Measurements from ENCODE around the gene TTLL1. TPM values are rescaled to one million over a fixed set of nuclear protein-coding genes. Genes with fewer than 3 reads are reported as not detected.
A peak's percentile ranks its signal among the peaks of the same experiment; 100 is the strongest.

TTLL1 gene
- polyA plus RNA-seq, 3 donors = 4.7 to 6.0 (median 5.6) TPM

DNA sequence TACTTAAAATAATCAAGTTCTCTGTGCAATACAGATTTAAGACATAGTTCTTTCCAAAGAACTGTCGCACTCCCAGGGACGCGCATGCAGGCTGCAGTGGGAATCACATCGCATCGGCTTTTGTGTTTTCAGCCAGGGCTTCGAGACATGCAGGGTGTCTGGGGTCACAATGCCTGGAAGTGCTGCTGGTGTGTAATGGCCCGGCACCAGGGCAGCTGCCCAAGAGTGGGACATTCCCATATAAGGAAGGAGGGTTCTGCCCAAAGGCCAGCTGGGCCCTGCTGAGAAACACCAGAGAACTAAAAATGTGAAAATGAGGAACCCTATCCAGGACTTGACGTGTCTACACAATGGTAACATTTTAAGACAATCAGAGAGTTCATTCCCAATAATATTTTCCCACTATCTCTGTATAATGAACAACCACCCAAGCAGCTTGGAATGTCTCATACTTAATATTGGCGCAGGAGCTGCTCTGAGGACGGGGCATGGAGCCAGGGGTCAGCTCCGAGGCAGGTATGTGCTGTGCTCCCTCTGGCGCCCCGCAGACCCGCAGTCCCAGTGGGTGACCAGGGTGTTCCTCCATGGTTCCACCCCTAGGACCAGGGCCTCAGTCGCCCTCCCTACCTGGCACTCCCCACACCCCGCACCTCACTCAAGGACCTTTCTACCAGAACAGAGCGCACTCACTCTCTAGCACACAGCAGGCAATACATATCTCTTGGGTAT lies 42.7 kb upstream of the TTLL1 start:
- peaks cover 8 to 47% of the 10 kb centered on the region in 2 donors for H3K36me3 ChIP-seq (replicated peaks in 1 of 2; ENCODE audit: control insufficient read depth in 1 of 2, insufficient read depth in 2 of 2, low read length in 2 of 2)
- Mint-ChIP-seq H3K4me3 (no peak overlapping the region), H3K27me3 (ENCODE audit: low read depth in 3 of 3) (peaks cover 0 to 6% (median 4%) of the 10 kb centered on the region in 3 donors), H3K27ac (peak overlapping the region in 1 of 7 donors; percentile 71), H3K9me3 (peaks cover 0 to 2% (median 0%) of the 10 kb centered on the region in 7 donors), H3K36me3 (peaks cover 25 to 53% of the 10 kb centered on the region in 2 donors), H3K4me1 (peaks cover 32% of the 10 kb centered on the region)
- TF ChIP-seq, protein P1, sequence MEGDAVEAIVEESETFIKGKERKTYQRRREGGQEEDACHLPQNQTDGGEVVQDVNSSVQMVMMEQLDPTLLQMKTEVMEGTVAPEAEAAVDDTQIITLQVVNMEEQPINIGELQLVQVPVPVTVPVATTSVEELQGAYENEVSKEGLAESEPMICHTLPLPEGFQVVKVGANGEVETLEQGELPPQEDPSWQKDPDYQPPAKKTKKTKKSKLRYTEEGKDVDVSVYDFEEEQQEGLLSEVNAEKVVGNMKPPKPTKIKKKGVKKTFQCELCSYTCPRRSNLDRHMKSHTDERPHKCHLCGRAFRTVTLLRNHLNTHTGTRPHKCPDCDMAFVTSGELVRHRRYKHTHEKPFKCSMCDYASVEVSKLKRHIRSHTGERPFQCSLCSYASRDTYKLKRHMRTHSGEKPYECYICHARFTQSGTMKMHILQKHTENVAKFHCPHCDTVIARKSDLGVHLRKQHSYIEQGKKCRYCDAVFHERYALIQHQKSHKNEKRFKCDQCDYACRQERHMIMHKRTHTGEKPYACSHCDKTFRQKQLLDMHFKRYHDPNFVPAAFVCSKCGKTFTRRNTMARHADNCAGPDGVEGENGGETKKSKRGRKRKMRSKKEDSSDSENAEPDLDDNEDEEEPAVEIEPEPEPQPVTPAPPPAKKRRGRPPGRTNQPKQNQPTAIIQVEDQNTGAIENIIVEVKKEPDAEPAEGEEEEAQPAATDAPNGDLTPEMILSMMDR (IDR thresholded peaks at IDR 0.05) = no peak
- 93% methylated on average over 10 of the region's 17 CpGs for WGBS (ENCODE audit: insufficient coverage)
- no peak overlapping the region for H3K9ac ChIP-seq (ENCODE audit: insufficient read depth, low read length, poor library complexity, severe bottlenecking)
- intact Hi-C loops (cut with micrococcal nuclease) = no loop called here
- peaks cover 4% of the 10 kb centered on the region for H4K20me1 ChIP-seq (ENCODE audit: insufficient read depth, low read length)
- no peak overlapping the region for H3K4me3 ChIP-seq (replicated peaks in 1 of 3; ENCODE audit: low read depth in 2 of 3, low read length in 3 of 3)
- H3K27me3 ChIP-seq (ENCODE audit: control insufficient read depth in 2 of 2, insufficient read depth in 2 of 2, low read length in 2 of 2) = no peaks in the 10 kb centered on the region
- no peaks in the 10 kb centered on the region for H3K9me3 ChIP-seq (replicated peaks in 1 of 2; ENCODE audit: control insufficient read depth in 1 of 2, insufficient read depth in 1 of 2, low read length in 2 of 2)
- H3K4me2 ChIP-seq (replicated peaks; ENCODE audit: extremely low read depth, low read length, poor library complexity, severe bottlenecking) = no peak overlapping the region
- H3K79me2 ChIP-seq (ENCODE audit: insufficient read depth, low read length) = no peaks in the 10 kb centered on the region
- no peak overlapping the region for H2AFZ ChIP-seq (ENCODE audit: insufficient read depth, low read depth, low read length, poor library complexity, severe bottlenecking)
- peaks cover 37 to 43% of the 10 kb centered on the region in 2 donors for H3K4me1 ChIP-seq (ENCODE audit: control insufficient read depth in 1 of 2, insufficient read depth in 2 of 2, low read length in 2 of 2)
- DNase-seq = no peak
- H3K27ac ChIP-seq (ENCODE audit: low read depth in 1 of 2, low read length in 2 of 2) = no peak overlapping the region

DNA sequence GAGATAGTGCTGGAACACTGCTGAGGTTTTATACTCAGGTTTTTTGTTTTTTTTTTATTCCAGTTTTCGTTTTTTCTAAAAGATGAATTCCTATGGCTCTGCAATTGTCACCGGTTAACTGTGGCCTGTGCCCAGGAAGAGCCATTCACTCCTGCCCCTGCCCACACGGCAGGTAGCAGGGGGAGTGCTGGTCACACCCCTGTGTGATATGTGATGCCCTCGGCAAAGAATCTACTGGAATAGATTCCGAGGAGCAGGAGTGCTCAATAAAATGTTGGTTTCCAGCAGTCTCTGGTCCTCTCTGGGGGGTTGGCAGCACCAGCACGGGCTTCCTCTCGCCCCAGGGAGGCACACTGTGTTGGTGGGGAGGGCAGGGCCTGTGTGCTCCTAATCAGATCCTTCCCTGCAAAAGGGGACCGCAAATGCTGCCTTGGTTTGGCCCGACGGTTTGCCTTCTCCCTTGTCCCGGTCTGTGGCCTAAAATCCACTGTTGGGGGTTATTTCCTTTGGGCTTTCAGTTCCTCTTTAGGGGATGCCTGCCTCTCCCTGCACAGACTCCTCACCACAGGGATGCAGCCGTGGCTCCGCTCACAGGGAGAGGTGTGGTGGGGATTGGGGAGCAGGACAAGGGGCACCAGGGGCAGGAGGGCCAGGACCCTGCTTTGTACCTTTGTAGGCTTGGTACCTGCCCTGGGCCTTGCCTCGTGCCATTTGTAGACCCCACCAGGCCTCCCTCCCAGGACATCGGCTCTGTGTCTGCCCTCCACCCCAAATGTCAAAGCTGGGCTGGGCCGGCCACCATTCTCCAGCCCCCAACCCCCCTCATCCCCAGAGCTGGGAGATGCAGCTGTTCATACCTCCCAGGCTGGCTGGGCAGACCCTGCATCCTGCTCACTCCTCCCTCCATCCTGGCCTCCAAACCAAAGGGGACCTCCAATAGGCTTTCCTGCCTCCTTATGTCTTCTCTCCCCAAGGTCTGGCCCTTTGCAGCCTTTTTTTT lies 40.5 kb upstream of the TTLL1 start:
- H3K4me3 Mint-ChIP-seq = peak overlapping the region in 1 of 2 donors; percentile 53
- peak overlapping the region in 1 of 7 donors; percentile 54 for H3K27ac Mint-ChIP-seq
- Histone ChIP-seq H3K9me3 (replicated peaks in 1 of 2; ENCODE audit: control insufficient read depth in 1 of 2, insufficient read depth in 1 of 2, low read length in 2 of 2) (no peaks in the 10 kb centered on the region), H3K79me2 (ENCODE audit: insufficient read depth, low read length) (no peaks in the 10 kb centered on the region), H3K27me3 (ENCODE audit: control insufficient read depth in 2 of 2, insufficient read depth in 2 of 2, low read length in 2 of 2) (no peaks in the 10 kb centered on the region), H3K27ac (ENCODE audit: low read depth in 1 of 2, low read length in 2 of 2) (no peak overlapping the region), H4K20me1 (ENCODE audit: insufficient read depth, low read length) (peaks cover 4% of the 10 kb centered on the region), H2AFZ (ENCODE audit: insufficient read depth, low read depth, low read length, poor library complexity, severe bottlenecking) (peak overlapping the region; percentile 54), H3K36me3 (replicated peaks in 1 of 2; ENCODE audit: control insufficient read depth in 1 of 2, insufficient read depth in 2 of 2, low read length in 2 of 2) (peaks cover 0 to 33% of the 10 kb centered on the region in 2 donors), H3K4me3 (replicated peaks in 1 of 3; ENCODE audit: low read depth in 2 of 3, low read length in 3 of 3) (peak overlapping the region in 1 of 3 experiments; percentile 12), H3K4me2 (replicated peaks; ENCODE audit: extremely low read depth, low read length, poor library complexity, severe bottlenecking) (peak overlapping the region; percentile 10), H3K4me1 (ENCODE audit: control insufficient read depth in 1 of 2, insufficient read depth in 2 of 2, low read length in 2 of 2) (peaks cover 32 to 37% of the 10 kb centered on the region in 2 donors), H3K9ac (ENCODE audit: insufficient read depth, low read length, poor library complexity, severe bottlenecking) (peak overlapping the region; percentile 20)
- peak in 2 of 3 donors; percentile 43 to 57 for DNase-seq
- WGBS (ENCODE audit: insufficient coverage) = 17% methylated on average over 12 of the region's 16 CpGs
- H3K27me3 Mint-ChIP-seq (ENCODE audit: low read depth in 3 of 3) = peaks cover 3 to 6% (median 5%) of the 10 kb centered on the region in 3 donors
- TF ChIP-seq, protein P1 (IDR thresholded peaks at IDR 0.05) = no peak
- intact Hi-C loops (cut with micrococcal nuclease) = no loop called here
- peaks cover 30% of the 10 kb centered on the region for H3K4me1 Mint-ChIP-seq
- H3K36me3 Mint-ChIP-seq = peaks cover 21 to 38% of the 10 kb centered on the region in 2 donors
- H3K9me3 Mint-ChIP-seq = peaks cover 0 to 2% (median 0%) of the 10 kb centered on the region in 7 donors

Measured in CD14-positive monocyte (primary cell).